Measurements from ENCODE around the gene CSMD2. TPM values are rescaled to one million over a fixed set of nuclear protein-coding genes. Genes with fewer than 3 reads are reported as not detected.

CSMD2 gene
- total RNA-seq, 2 experiments from 2014 or later: not detected

DNA sequence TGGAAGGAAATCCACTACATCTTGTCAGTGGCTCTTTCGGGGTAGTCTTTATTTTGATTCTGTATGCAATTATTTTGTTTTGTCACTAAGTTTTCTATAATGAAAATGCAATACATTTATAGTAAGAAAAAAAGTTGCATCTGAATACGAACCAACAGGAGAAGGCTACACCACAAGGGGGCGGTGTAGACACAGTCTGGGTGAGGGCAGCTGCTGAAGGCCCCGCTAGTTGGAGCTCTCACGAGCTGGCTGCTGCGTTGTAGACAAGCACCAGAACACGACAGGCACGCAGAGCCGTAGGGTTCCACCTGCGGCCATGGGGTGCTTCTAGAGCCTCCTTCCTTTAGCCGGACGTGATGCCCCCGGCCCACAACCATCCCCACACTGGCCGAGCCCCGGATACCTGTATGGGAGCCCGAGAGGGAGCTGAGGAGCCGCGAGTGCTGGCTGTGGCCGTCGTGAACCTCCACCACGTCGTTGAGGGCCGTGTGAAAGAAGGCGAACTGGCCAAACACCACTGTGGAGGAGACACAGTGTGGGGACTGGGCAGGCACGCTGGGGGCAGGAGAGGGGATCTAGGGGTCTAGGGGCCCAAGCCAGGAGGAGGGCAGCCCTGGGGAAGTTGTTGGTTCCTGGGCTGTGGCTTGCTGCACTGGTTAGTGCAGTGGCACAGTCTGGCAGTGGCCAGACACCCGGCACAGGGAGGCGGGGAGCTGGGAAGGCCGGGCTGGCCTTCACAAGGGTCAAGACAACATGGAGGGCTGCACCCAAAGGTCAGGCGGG lies 531.8 kb downstream of the CSMD2 start:
- ChIA-PET CTCF (ENCODE audit: unreplicated experiment) (no interaction called here), POLR2A (interaction anchor here (0.8 to 1.2 kb wide), 2 partner anchors 24 to 113 kb away, joined by 3 to 5 read pairs; no protein-coding TSS in a partner anchor)
- no peaks in the 10 kb centered on the region for H3K9me3 ChIP-seq (ENCODE audit: low read length)
- no peaks in the 10 kb centered on the region for H3K36me3 ChIP-seq (ENCODE audit: insufficient read depth, low read length)
- no peak overlapping the region for H3K27ac ChIP-seq (ENCODE audit: low read depth, low read length, poor library complexity, severe bottlenecking)
- H3K4me3 ChIP-seq (ENCODE audit: low read depth, low read length, poor library complexity, severe bottlenecking): no peak overlapping the region
- no peaks in the 10 kb centered on the region for H3K79me2 ChIP-seq (ENCODE audit: insufficient read depth, low read depth, low read length)
- no peaks in the 10 kb centered on the region for H3K4me1 ChIP-seq (ENCODE audit: insufficient read depth, low read length, poor library complexity, severe bottlenecking)
- no TSS peak for BruUV-seq (replicated peaks)
- intact Hi-C loops (cut with micrococcal nuclease; ENCODE audit: unreplicated experiment): loop anchor here (5.0 kb wide), 2 partner anchors 964 to 1109 kb away; no protein-coding TSS in a partner anchor
- H3K4me2 ChIP-seq (ENCODE audit: low read length): no peak overlapping the region
- TF ChIP-seq EZH2phosphoT487 (IDR thresholded peaks at IDR 0.05; ENCODE audit: borderline replicate concordance, low read depth, low read length): no peak
- TF ChIP-seq, protein P1, sequence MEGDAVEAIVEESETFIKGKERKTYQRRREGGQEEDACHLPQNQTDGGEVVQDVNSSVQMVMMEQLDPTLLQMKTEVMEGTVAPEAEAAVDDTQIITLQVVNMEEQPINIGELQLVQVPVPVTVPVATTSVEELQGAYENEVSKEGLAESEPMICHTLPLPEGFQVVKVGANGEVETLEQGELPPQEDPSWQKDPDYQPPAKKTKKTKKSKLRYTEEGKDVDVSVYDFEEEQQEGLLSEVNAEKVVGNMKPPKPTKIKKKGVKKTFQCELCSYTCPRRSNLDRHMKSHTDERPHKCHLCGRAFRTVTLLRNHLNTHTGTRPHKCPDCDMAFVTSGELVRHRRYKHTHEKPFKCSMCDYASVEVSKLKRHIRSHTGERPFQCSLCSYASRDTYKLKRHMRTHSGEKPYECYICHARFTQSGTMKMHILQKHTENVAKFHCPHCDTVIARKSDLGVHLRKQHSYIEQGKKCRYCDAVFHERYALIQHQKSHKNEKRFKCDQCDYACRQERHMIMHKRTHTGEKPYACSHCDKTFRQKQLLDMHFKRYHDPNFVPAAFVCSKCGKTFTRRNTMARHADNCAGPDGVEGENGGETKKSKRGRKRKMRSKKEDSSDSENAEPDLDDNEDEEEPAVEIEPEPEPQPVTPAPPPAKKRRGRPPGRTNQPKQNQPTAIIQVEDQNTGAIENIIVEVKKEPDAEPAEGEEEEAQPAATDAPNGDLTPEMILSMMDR (conservative IDR thresholded peaks at IDR 0.05; ENCODE audit: low read length): peak; percentile 99
- H3K9me2 ChIP-seq (ENCODE audit: insufficient read depth, low read length): no peaks in the 10 kb centered on the region
- no peaks in the 10 kb centered on the region for H4K20me1 ChIP-seq (ENCODE audit: insufficient read depth, low read length)
- H2AFZ ChIP-seq (ENCODE audit: low read length): no peak overlapping the region
- DNase-seq (ENCODE audit: low spot score): peak; percentile 83

DNA sequence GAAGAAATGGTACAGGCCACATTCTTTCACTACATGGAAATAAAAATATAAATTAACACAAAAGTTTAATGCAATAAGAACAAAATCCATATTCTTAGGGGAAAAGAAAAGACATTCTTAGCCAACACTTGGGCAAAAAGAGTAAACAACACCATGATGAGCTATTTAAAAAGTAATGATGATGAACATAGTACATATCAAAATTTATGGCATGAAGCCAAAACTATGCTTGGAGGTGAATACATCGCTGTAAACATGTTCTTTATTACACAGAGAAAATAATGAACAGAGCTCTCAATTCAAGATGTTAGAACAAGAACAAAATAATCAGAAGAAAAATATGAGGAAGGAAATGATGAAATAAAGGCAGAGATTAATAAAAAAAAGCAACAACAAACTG lies 534.3 kb downstream of the CSMD2 start:
- H4K20me1 ChIP-seq (ENCODE audit: insufficient read depth, low read length): no peaks in the 10 kb centered on the region
- H3K36me3 ChIP-seq (ENCODE audit: insufficient read depth, low read length): no peaks in the 10 kb centered on the region
- TF ChIP-seq EZH2phosphoT487 (IDR thresholded peaks at IDR 0.05; ENCODE audit: borderline replicate concordance, low read depth, low read length): no peak
- TF ChIP-seq, protein P1 (conservative IDR thresholded peaks at IDR 0.05; ENCODE audit: low read length): no peak
- H3K79me2 ChIP-seq (ENCODE audit: insufficient read depth, low read depth, low read length): no peaks in the 10 kb centered on the region
- H3K9me3 ChIP-seq (ENCODE audit: low read length): no peaks in the 10 kb centered on the region
- H3K4me2 ChIP-seq (ENCODE audit: low read length): no peak overlapping the region
- intact Hi-C loops (cut with micrococcal nuclease; ENCODE audit: unreplicated experiment): loop anchor here (5.0 kb wide), 2 partner anchors 967 to 1112 kb away; no protein-coding TSS in a partner anchor
- no peak overlapping the region for H3K4me3 ChIP-seq (ENCODE audit: low read depth, low read length, poor library complexity, severe bottlenecking)
- no peak for DNase-seq (ENCODE audit: low spot score)
- no TSS peak for BruUV-seq (replicated peaks)
- H3K27ac ChIP-seq (ENCODE audit: low read depth, low read length, poor library complexity, severe bottlenecking): no peak overlapping the region
- ChIA-PET CTCF (ENCODE audit: unreplicated experiment) (no interaction called here), POLR2A (interaction anchor here (0.5 to 0.8 kb wide), 2 partner anchors 10 to 371 kb away, joined by 3 read pairs; no protein-coding TSS in a partner anchor)
- no peaks in the 10 kb centered on the region for H3K9me2 ChIP-seq (ENCODE audit: insufficient read depth, low read length)
- H2AFZ ChIP-seq (ENCODE audit: low read length): no peak overlapping the region
- no peaks in the 10 kb centered on the region for H3K4me1 ChIP-seq (ENCODE audit: insufficient read depth, low read length, poor library complexity, severe bottlenecking)

DNA sequence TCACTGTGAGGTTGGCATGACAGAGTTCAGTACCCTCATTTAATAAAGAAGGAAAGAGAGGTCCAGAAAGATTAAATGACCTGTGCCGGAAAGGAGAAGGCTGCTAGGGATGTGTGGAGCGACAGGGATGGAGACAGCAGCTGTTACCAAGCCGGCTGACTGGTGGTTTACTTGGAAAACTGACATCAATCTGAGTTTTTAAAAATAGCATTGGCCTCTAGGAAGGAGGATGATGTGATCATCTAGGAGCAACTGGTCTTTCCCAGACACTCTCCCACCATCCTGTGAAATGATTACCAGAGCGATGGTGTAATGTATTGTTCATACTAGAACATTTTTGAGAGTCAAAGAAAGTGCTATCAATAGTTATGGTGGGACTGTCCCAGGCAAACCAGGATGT lies 538.2 kb downstream of the CSMD2 start:
- Histone ChIP-seq H3K4me3 (ENCODE audit: low read depth, low read length, poor library complexity, severe bottlenecking) (no peak overlapping the region), H3K27ac (ENCODE audit: low read depth, low read length, poor library complexity, severe bottlenecking) (no peak overlapping the region), H4K20me1 (ENCODE audit: insufficient read depth, low read length) (no peaks in the 10 kb centered on the region), H2AFZ (ENCODE audit: low read length) (no peak overlapping the region), H3K4me2 (ENCODE audit: low read length) (no peak overlapping the region), H3K9me2 (ENCODE audit: insufficient read depth, low read length) (no peaks in the 10 kb centered on the region), H3K79me2 (ENCODE audit: insufficient read depth, low read depth, low read length) (no peaks in the 10 kb centered on the region), H3K4me1 (ENCODE audit: insufficient read depth, low read length, poor library complexity, severe bottlenecking) (no peaks in the 10 kb centered on the region), H3K9me3 (ENCODE audit: low read length) (no peaks in the 10 kb centered on the region), H3K36me3 (ENCODE audit: insufficient read depth, low read length) (no peaks in the 10 kb centered on the region)
- intact Hi-C loops (cut with micrococcal nuclease; ENCODE audit: unreplicated experiment): no loop called here
- BruUV-seq (replicated peaks): no TSS peak
- CTCF ChIA-PET (ENCODE audit: unreplicated experiment): no interaction called here
- DNase-seq (ENCODE audit: low spot score): no peak
- POLR2A ChIA-PET: no interaction called here
- no peak for TF ChIP-seq EZH2phosphoT487 (IDR thresholded peaks at IDR 0.05; ENCODE audit: borderline replicate concordance, low read depth, low read length)
